ENCODE data around the gene TJP1.

- TF ChIP-seq CTCF (IDR thresholded peaks at IDR 0.05) (no peak), POLR2A (IDR thresholded peaks at IDR 0.05) (no peak)
Measured at GRCh38 chr15:29664406-29664805, 157.9 kb downstream of the TJP1 start.
